OCI-LY7 (cell line): ENCODE measurements around the gene PPP4C. TPM values are rescaled to one million over a fixed set of nuclear protein-coding genes. Genes with fewer than 3 reads are reported as not detected.
"Not testable (repeated sequence)": the region's sequence is repeated elsewhere in the genome, so short reads cannot be mapped to it uniquely, and the experiment has no call there.

Experiments used
- BruUV-seq: library from RNA; stranded (reverse); fragments of 400-500 nt; replicated peaks from 2 replicates; lab custom pipeline; 2021; lab: Mats Ljungman, UMichigan
- CTCF ChIA-PET: fragments of 300-600 bp; sonication (Branson Sonifier 250); formaldehyde crosslinking; loops from one replicate; lab custom pipeline; 2022; ENCODE audit warnings: antibody characterized with exemption; ENCODE audit not compliant: unreplicated experiment; lab: Charles Lee
- POLR2A ChIA-PET: fragments of 300-600 bp; sonication (Branson Sonifier 250); formaldehyde crosslinking; loops from one replicate; lab custom pipeline; 2022; ENCODE audit warnings: antibody characterized with exemption; lab: Charles Lee
- DNase-seq: peaks from one replicate; pipeline ENCODE4 v3.0.0-alpha.2; 2015; ENCODE audit warnings: low spot score
- H2AFZ ChIP-seq: fragments of 200-600 bp; sonication (generic), shearing (Covaris generic); 2 replicates; pipeline ENCODE4 v1.6.1; 2014; ENCODE audit warnings: mild to moderate bottlenecking, antibody characterized with exemption, low read length, moderate library complexity
- H3K27ac ChIP-seq: fragments of 200-600 bp; sonication (generic); 2 replicates; pipeline ENCODE4 v1.5.1; 2014; ENCODE audit warnings: mixed run types, low read depth, mild to moderate bottlenecking, moderate library complexity, low read length, inconsistent platforms; ENCODE audit not compliant: poor library complexity, severe bottlenecking
- H3K36me3 ChIP-seq: fragments of 200-600 bp; sonication (generic); 2 replicates; pipeline ENCODE4 v1.6.1; 2014; ENCODE audit warnings: mild to moderate bottlenecking, antibody characterized with exemption, low read length, moderate library complexity, mixed read lengths; ENCODE audit not compliant: insufficient read depth
- H3K4me1 ChIP-seq: fragments of 200-600 bp; sonication (generic); 2 replicates; pipeline ENCODE4 v1.5.1; 2014; ENCODE audit warnings: mild to moderate bottlenecking, low read length; ENCODE audit not compliant: insufficient read depth, poor library complexity, severe bottlenecking
- H3K4me2 ChIP-seq: fragments of 200-600 bp; sonication (generic); 2 replicates; pipeline ENCODE4 v1.6.1; 2014; ENCODE audit warnings: mild to moderate bottlenecking, low read length
- H3K4me3 ChIP-seq: fragments of 200-600 bp; sonication (generic); 2 replicates; pipeline ENCODE4 v1.5.1; 2014; ENCODE audit warnings: mild to moderate bottlenecking, low read depth, low read length; ENCODE audit not compliant: poor library complexity, severe bottlenecking
- H3K79me2 ChIP-seq: fragments of 200-600 bp; sonication (generic); 2 replicates; pipeline ENCODE4 v1.6.1; 2016; ENCODE audit warnings: low read depth, mild to moderate bottlenecking, low read length, moderate library complexity, mixed read lengths; ENCODE audit not compliant: insufficient read depth
- H3K9me2 ChIP-seq: fragments of 200-600 bp; sonication (generic); 2 replicates; pipeline ENCODE4 v1.6.1; 2016; ENCODE audit warnings: mild to moderate bottlenecking, low read length, mixed read lengths; ENCODE audit not compliant: insufficient read depth
- H3K9me3 ChIP-seq: fragments of 200-600 bp; sonication (generic); 2 replicates; pipeline ENCODE4 v1.6.1; 2014; ENCODE audit warnings: mild to moderate bottlenecking, mixed run types, low read length, mixed read lengths
- H4K20me1 ChIP-seq: fragments of 200-600 bp; sonication (generic); 2 replicates; pipeline ENCODE4 v1.6.1; 2014; ENCODE audit warnings: mild to moderate bottlenecking, antibody characterized with exemption, low read length, moderate library complexity, mixed read lengths; ENCODE audit not compliant: insufficient read depth
- EZH2phosphoT487 ChIP-seq: fragments of 200-600 bp; sonication (generic); IDR thresholded peaks from 2 replicates; pipeline ENCODE4 v1.6.1; 2018; ENCODE audit warnings: low read depth, borderline replicate concordance, mild to moderate bottlenecking, mixed run types, antibody characterized with exemption, low read length, moderate library complexity, mixed read lengths
- intact Hi-C: fragments of 100-400 bp; cut with micrococcal nuclease; formaldehyde crosslinking; loops from one replicate; pipeline ENCODE4 v1.10.0; 2022; ENCODE audit not compliant: unreplicated experiment
- total RNA-seq, 2 experiments: library from RNA; depleted of rRNA in 1 of 2; stranded (reverse); fragments of >200 nt in 1 of 2; shearing (Covaris generic) in 1 of 2; gene quantifications; 2 replicates each; pipeline ENCODE4 v1.2.3, GENCODE V29; 2014 to 2022
- TF ChIP-seq, protein P1 (sequence below): fragments of 200-600 bp; sonication (generic); conservative IDR thresholded peaks from 2 replicates; pipeline ENCODE4 v1.5.1; 2014; ENCODE audit warnings: mild to moderate bottlenecking, antibody characterized with exemption, low read length, moderate library complexity, mixed read lengths

PPP4C gene
- total RNA-seq, 2 experiments from 2014 or later = 124 to 144 TPM

DNA sequence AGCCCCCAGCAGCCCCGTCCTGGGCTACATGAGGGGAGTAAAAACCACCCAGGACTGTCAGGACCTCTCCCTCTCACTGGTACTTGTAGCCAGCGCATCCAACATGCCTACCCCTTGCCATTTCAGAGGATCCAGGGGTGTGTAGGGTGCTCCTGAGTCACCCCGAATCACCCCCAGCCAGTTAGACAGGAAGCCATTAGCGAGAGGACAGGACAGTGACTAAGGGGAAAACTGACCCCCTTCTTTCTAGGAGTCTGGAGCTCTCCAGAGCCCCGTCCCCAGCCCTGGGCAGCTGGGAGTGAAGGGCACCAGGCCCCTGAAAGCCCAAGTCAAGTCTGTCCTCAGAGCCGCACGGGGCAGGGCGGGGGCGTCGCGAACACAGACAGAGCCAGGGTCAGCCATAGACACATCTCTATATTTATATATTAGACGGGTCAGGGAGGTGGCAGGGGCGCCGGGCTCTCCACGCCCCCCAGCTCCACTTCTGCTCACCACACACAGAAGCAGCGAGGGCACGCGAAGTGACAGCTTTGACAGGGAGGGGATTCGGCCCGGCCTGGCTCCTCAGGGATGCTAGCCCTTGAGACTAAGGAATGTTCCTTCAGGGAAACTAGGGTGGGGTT, 38.0 kb downstream of the PPP4C start:
- Histone ChIP-seq H2AFZ (no peak overlapping the region), H3K9me3 (no peaks in the 10 kb centered on the region), H4K20me1 (no peaks in the 10 kb centered on the region), H3K9me2 (no peaks in the 10 kb centered on the region), H3K4me2 (no peak overlapping the region), H3K36me3 (no peaks in the 10 kb centered on the region), H3K27ac (no peak overlapping the region), H3K4me1 (peaks cover 15% of the 10 kb centered on the region), H3K79me2 (no peaks in the 10 kb centered on the region), H3K4me3 (no peak overlapping the region)
- POLR2A ChIA-PET = no interaction called here
- BruUV-seq = no TSS peak
- CTCF ChIA-PET = interaction anchor here (0.7 kb wide), 1 partner anchor 11 kb away, joined by 3 read pairs; no protein-coding TSS in a partner anchor
- no peak for TF ChIP-seq EZH2phosphoT487
- TF ChIP-seq, protein P1, sequence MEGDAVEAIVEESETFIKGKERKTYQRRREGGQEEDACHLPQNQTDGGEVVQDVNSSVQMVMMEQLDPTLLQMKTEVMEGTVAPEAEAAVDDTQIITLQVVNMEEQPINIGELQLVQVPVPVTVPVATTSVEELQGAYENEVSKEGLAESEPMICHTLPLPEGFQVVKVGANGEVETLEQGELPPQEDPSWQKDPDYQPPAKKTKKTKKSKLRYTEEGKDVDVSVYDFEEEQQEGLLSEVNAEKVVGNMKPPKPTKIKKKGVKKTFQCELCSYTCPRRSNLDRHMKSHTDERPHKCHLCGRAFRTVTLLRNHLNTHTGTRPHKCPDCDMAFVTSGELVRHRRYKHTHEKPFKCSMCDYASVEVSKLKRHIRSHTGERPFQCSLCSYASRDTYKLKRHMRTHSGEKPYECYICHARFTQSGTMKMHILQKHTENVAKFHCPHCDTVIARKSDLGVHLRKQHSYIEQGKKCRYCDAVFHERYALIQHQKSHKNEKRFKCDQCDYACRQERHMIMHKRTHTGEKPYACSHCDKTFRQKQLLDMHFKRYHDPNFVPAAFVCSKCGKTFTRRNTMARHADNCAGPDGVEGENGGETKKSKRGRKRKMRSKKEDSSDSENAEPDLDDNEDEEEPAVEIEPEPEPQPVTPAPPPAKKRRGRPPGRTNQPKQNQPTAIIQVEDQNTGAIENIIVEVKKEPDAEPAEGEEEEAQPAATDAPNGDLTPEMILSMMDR = no peak
- intact Hi-C loops = no loop called here
- DNase-seq = no peak

DNA sequence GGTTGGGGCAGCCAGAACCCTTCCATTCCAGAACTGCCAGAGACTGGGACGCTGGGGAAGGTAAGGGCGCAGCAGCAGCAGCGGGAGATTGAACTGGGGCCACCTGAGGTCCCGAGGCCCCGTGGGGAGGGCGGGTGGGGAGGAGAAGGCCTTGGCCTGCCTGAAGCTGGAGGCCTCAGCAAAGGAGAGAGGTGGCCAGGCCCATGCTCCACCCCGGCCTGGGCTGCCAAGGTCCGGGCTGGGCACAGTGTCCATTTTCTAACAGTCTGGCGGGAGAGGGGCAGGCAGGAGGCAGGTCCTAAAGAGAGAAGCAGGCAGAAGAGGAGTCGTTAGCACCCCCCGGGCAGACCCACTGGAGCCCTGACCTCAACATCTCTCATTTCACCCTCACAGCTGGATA, 38.6 kb downstream of the PPP4C start:
- no peaks in the 10 kb centered on the region for H4K20me1 ChIP-seq
- no peaks in the 10 kb centered on the region for H3K36me3 ChIP-seq
- H2AFZ ChIP-seq = no peak overlapping the region
- no peak overlapping the region for H3K27ac ChIP-seq
- TF ChIP-seq EZH2phosphoT487 = no peak
- TF ChIP-seq, protein P1 = no peak
- ChIA-PET POLR2A (interaction anchor here (1.1 kb wide), 2 partner anchors 9 to 22 kb away, joined by 3 to 5 read pairs; partner anchors contain the start of gene MAPK3), CTCF (no interaction called here)
- no peaks in the 10 kb centered on the region for H3K9me2 ChIP-seq
- intact Hi-C loops = no loop called here
- BruUV-seq = no TSS peak
- peaks cover 15% of the 10 kb centered on the region for H3K4me1 ChIP-seq
- H3K9me3 ChIP-seq = no peaks in the 10 kb centered on the region
- no peak overlapping the region for H3K4me2 ChIP-seq
- no peak for DNase-seq
- no peaks in the 10 kb centered on the region for H3K79me2 ChIP-seq
- no peak overlapping the region for H3K4me3 ChIP-seq

DNA sequence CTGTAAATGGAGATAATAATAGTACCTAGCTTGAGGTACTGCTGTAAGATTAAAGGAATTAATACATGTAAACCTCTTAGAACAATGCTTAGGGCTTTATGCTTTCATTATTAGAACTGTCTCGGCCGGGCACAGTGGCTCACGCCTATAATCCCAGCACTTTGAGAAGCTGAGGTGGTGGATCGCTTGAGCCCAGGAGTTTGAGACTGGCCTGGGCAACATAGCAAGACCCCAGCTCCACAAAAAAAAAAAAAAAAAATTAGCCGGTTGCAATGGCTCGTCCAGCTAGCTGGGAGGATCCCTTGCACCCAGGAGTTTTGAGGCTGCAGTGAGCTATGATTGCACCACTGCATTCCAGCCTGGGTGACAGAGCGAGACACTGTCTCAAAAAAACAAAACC, 39.0 kb downstream of the PPP4C start:
- H3K4me3 ChIP-seq, H3K27ac ChIP-seq, H3K79me2 ChIP-seq, BruUV-seq, intact Hi-C loops, H2AFZ ChIP-seq, H3K9me2 ChIP-seq, CTCF ChIA-PET, DNase-seq, H3K36me3 ChIP-seq, H4K20me1 ChIP-seq, H3K9me3 ChIP-seq: not testable (repeated sequence)
- 0 out of 2 replicates have a peak overlapping the region, but pooled peaks have one; percentile 2 for H3K4me2 ChIP-seq
- H3K4me1 ChIP-seq = peaks cover 15% of the 10 kb centered on the region
- POLR2A ChIA-PET = interaction anchor here (0.9 to 1.1 kb wide), 3 partner anchors 8 to 22 kb away, joined by 3 to 5 read pairs (median 3); partner anchors contain the start of gene MAPK3
